Endothelial cell of umbilical vein (primary cell): ENCODE measurements around the gene RBM18. TPM values are rescaled to one million over a fixed set of nuclear protein-coding genes. Genes with fewer than 3 reads are reported as not detected.

ENCODE experiments used
- BruUV-seq: library from RNA; stranded (reverse); fragments of 400-500 nt; replicated peaks from 2 replicates; lab custom pipeline; 2021; lab: Mats Ljungman, UMichigan
- CTCF ChIA-PET: fragments of 300-600, 350-600 bp; sonication (Branson Sonifier 250); formaldehyde crosslinking; loops from one replicate; lab custom pipeline; 2021; ENCODE audit warnings: antibody characterized with exemption, inconsistent platforms; lab: Charles Lee
- POLR2A ChIA-PET: fragments of 300-600, 350-600 bp; sonication (Branson Sonifier 250); formaldehyde crosslinking; loops from one replicate; lab custom pipeline; 2021; ENCODE audit warnings: antibody characterized with exemption, inconsistent platforms; lab: Charles Lee
- DNase-seq: peaks from one replicate; pipeline ENCODE4 v3.0.0-alpha.2; 2011; ENCODE audit warnings: low read depth, low spot score
- FAIRE-seq: peaks from 2 replicates; lab custom pipeline; 2011; peaks lifted over from hg19 to GRCh38; lab: Jason Lieb, UNC
- H2AFZ ChIP-seq: 2 replicates; pipeline ENCODE4 v1.6.0; 2012; ENCODE audit warnings: low read depth, low read length, control low read depth, inconsistent platforms
- H3K27ac ChIP-seq: 2 replicates; pipeline ENCODE4 v1.5.1; 2011; ENCODE audit warnings: low read depth, mild to moderate bottlenecking, control low read depth, low read length, moderate library complexity; ENCODE audit not compliant: insufficient read depth
- H3K27me3 ChIP-seq, 2 experiments: 2 replicates each; pipeline versions ENCODE4 v1.6.0 to v1.6.1; 2011; ENCODE audit warnings: low read length in 2 of 2, mixed read lengths in 1 of 2; ENCODE audit not compliant: control insufficient read depth in 2 of 2, insufficient read depth in 2 of 2
- H3K36me3 ChIP-seq, 2 experiments: 2 replicates in 1 of 2; 3 replicates in 1 of 2; pipeline ENCODE4 v1.5.1; 2011; ENCODE audit warnings: low read length in 2 of 2, mild to moderate bottlenecking in 1 of 2, moderate library complexity in 1 of 2; ENCODE audit not compliant: control insufficient read depth in 2 of 2, insufficient read depth in 2 of 2; ENCODE audit errors: extremely low read depth in 1 of 2
- H3K4me1 ChIP-seq: 3 replicates; pipeline ENCODE4 v1.5.1; 2011; ENCODE audit warnings: mild to moderate bottlenecking, low read length; ENCODE audit not compliant: control insufficient read depth, insufficient read depth; ENCODE audit errors: extremely low read depth
- H3K4me2 ChIP-seq: 2 replicates; pipeline ENCODE4 v1.6.1; 2011; ENCODE audit warnings: low read length, control low read depth, mixed read lengths; ENCODE audit not compliant: insufficient read depth
- H3K4me3 ChIP-seq, 3 experiments: fragments of 200-600 bp in 1 of 3; sonication (generic), shearing (Covaris generic) in 1 of 3; replicated peaks in 1 of 3; 2 replicates each; pipeline ENCODE4 v1.5.1; 2011 to 2016; ENCODE audit warnings: control low read depth in 3 of 3, low read length in 3 of 3, mild to moderate bottlenecking in 2 of 3, inconsistent platforms in 1 of 3, low read depth in 1 of 3, moderate library complexity in 1 of 3; ENCODE audit not compliant: insufficient read depth in 1 of 3
- H3K79me2 ChIP-seq: 2 replicates; pipeline ENCODE4 v1.6.0; 2012; ENCODE audit warnings: low read length, inconsistent platforms; ENCODE audit not compliant: control insufficient read depth, insufficient read depth
- H3K9ac ChIP-seq: replicated peaks from 2 replicates; pipeline ENCODE3; 2011; ENCODE audit warnings: low read length, control low read depth; ENCODE audit not compliant: insufficient read depth; ENCODE audit errors: extremely low read depth
- H3K9me1 ChIP-seq: replicated peaks from 3 replicates; pipeline ENCODE4 v1.6.0; 2011; ENCODE audit warnings: mild to moderate bottlenecking, low read length; ENCODE audit not compliant: control insufficient read depth, insufficient read depth; ENCODE audit errors: extremely low read depth
- H3K9me3 ChIP-seq: replicated peaks from 2 replicates; pipeline ENCODE4 v1.5.1; 2012; ENCODE audit warnings: low read length, inconsistent platforms; ENCODE audit not compliant: control insufficient read depth, insufficient read depth
- H4K20me1 ChIP-seq: replicated peaks from 2 replicates; pipeline ENCODE3; 2011; ENCODE audit warnings: mild to moderate bottlenecking, low read length; ENCODE audit not compliant: control insufficient read depth, insufficient read depth; ENCODE audit errors: extremely low read depth
- EZH2 ChIP-seq: IDR thresholded peaks from 2 replicates; pipeline ENCODE4 v1.6.1; 2012; ENCODE audit warnings: borderline replicate concordance, low read depth, mild to moderate bottlenecking, moderate library complexity, low read length, inconsistent platforms; ENCODE audit not compliant: severe bottlenecking
- FOS ChIP-seq: IDR thresholded peaks from 2 replicates; pipeline ENCODE4 v1.6.1; 2011; ENCODE audit warnings: mild to moderate bottlenecking, low read length, moderate library complexity, borderline replicate concordance; ENCODE audit not compliant: insufficient read depth
- GATA2 ChIP-seq: IDR thresholded peaks from 2 replicates; pipeline ENCODE4 v1.7.0; 2011; ENCODE audit warnings: low read depth, mild to moderate bottlenecking, moderate library complexity, mixed read lengths, low read length; ENCODE audit not compliant: insufficient read length, insufficient read depth
- JUN ChIP-seq: IDR thresholded peaks from 2 replicates; pipeline ENCODE4 v1.6.1; 2011; ENCODE audit warnings: borderline replicate concordance, low read depth; ENCODE audit not compliant: insufficient read length, insufficient read depth
- MYC ChIP-seq: IDR thresholded peaks from one replicate; pipeline ENCODE4 v1.6.1; 2011; ENCODE audit warnings: mild to moderate bottlenecking, low read depth, low read length
- POLR2A ChIP-seq: IDR thresholded peaks from 2 replicates; pipeline ENCODE4 v1.6.1; 2012; ENCODE audit warnings: low read depth, mild to moderate bottlenecking, control low read depth, low read length
- POLR2AphosphoS5 ChIP-seq: IDR thresholded peaks from 2 replicates; pipeline ENCODE4 v1.6.1; 2012; ENCODE audit warnings: low read depth, mild to moderate bottlenecking, control low read depth, low read length, moderate library complexity; ENCODE audit not compliant: insufficient read depth
- dilution Hi-C: fragments of 300-500 bp; cut with MboI; formaldehyde crosslinking; loops from one replicate; pipeline ENCODE4 v1.15.0; 2019; ENCODE audit warnings: low sequenced_read_pairs; ENCODE audit not compliant: extremely low pct_ligation_motif_present
- intact Hi-C: fragments of 100-400 bp; cut with micrococcal nuclease; formaldehyde crosslinking; loops from one replicate; pipeline ENCODE4 v1.10.0; 2022
- polyA plus RNA-seq, 4 experiments: library from polyadenylated mRNA; depleted of rRNA in 3 of 4; stranded (reverse) in 3 of 4; unstranded in 1 of 4; fragments of >200 nt; gene quantifications; 2 replicates each; pipeline versions ENCODE4 v1.2.1 to v1.2.3, GENCODE V29; 2011 to 2012; ENCODE audit warnings: missing spikeins in 1 of 4
- total RNA-seq: library from RNA; stranded (reverse); gene quantifications from 2 replicates; pipeline ENCODE4 v1.2.3, GENCODE V29; 2021
- TF ChIP-seq, protein P1 (sequence below): IDR thresholded peaks from 2 replicates; pipeline ENCODE4 v1.6.1; 2011; ENCODE audit not compliant: insufficient read depth, insufficient read length
- TF ChIP-seq, protein P2 (sequence below), 2 donors: IDR thresholded peaks; 1 replicate in 1 of 2; 2 replicates in 1 of 2; pipeline ENCODE4 v1.5.1; 2011; ENCODE audit warnings: low read length in 2 of 2, mild to moderate bottlenecking in 2 of 2, moderate library complexity in 2 of 2, control low read depth in 1 of 2, inconsistent platforms in 1 of 2, low read depth in 1 of 2; ENCODE audit not compliant: insufficient read depth in 1 of 2; ENCODE audit errors: extremely low read depth in 1 of 2

Gene RBM18
- total and polyA plus RNA-seq, 2 donors (not counting 3 experiments of a cell fraction or from before 2014, with no cell fraction given) = 7.9 to 26.9 TPM

DNA sequence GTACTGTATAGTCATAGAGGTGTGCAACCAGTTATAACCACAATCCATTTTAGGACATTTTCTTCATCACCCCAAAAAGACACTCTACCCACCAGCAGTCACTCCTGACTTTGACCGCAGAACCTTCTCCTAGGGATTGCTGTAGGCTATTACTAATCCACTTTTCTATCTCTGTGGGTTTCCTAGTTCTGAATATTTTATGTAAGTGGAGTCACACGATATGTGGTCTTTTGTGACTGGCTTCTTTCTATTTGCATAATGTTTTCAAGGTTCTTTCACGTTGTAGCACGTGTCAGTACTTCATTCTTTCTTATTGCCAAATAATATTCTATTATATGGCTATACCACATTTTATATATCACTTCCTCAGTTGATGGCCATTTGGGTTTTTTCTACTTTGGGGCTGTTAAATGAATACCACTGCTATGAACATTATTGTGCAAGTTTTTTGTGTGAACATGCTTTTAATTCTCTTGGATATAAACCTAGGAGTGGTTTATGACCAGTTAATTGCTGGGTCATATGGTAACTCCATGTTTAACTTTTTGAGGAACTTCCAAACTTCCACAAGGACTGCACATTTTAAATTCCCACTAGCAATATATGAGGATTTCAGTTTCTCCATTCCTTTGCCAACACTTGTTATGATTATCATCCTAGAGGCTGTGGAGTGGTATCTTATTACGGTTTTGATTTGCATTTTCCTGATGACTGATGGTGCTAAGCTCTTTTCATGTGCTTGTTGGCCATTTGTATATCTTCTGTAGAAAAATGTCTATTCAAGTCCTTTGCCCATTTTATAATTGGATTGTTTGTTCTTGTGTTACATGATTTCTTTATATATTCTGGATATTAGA is 37.8 kb upstream of the RBM18 start:
- DNase-seq (no peak), FAIRE-seq (no peak)
- no peak overlapping the region for H3K9ac ChIP-seq
- H3K4me1 ChIP-seq = peaks cover 45% of the 10 kb centered on the region
- no peak overlapping the region for H3K4me3 ChIP-seq
- no TSS peak for BruUV-seq
- ChIA-PET POLR2A (interaction anchor here (1.7 kb wide), 1 partner anchor 38 kb away, joined by 7 read pairs; the partner anchor contains the start of genes MRRF and RBM18), CTCF (interaction anchor here (1.9 kb wide), 1 partner anchor 38 kb away, joined by 7 read pairs; the partner anchor contains the start of genes MRRF and RBM18)
- no peaks in the 10 kb centered on the region for H3K79me2 ChIP-seq
- TF ChIP-seq GATA2 = no peak
- no peak for TF ChIP-seq POLR2A
- TF ChIP-seq POLR2AphosphoS5 = no peak
- TF ChIP-seq FOS = no peak
- TF ChIP-seq, protein P1, sequence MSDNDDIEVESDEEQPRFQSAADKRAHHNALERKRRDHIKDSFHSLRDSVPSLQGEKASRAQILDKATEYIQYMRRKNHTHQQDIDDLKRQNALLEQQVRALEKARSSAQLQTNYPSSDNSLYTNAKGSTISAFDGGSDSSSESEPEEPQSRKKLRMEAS = no peak
- no peak for TF ChIP-seq MYC
- H3K9me1 ChIP-seq = no peaks in the 10 kb centered on the region
- intact Hi-C loops (no loop called here), dilution Hi-C loops (no loop called here)
- no peaks in the 10 kb centered on the region for H4K20me1 ChIP-seq
- H3K27ac ChIP-seq = no peak overlapping the region
- no peaks in the 10 kb centered on the region for H3K9me3 ChIP-seq
- no peak overlapping the region for H2AFZ ChIP-seq
- H3K27me3 ChIP-seq = no peaks in the 10 kb centered on the region
- no peak overlapping the region for H3K4me2 ChIP-seq
- peaks cover 0 to 3% of the 10 kb centered on the region in 2 experiments for H3K36me3 ChIP-seq

DNA sequence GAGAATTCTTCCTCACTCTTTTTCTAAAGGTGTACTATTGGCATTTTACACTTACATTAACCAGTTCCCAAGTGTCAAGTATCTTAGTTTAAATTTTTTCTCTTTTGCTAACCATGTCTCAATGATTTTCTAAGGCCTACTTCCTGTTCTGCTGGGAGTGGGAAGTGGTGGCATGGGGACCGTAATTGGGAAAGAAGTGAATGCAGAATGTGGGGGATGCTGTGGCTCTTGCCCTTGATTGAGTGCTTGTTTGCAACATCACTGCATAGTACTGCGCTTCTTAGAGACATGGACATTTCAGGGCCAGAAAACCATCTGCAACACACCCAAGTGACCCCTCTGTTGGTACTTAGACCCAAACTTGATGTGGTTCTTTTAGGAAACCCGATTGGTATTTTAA is 32.9 kb upstream of the RBM18 start:
- H3K9me1 ChIP-seq = no peaks in the 10 kb centered on the region
- no peak overlapping the region for H3K27ac ChIP-seq
- no peak overlapping the region for H3K4me3 ChIP-seq
- H3K27me3 ChIP-seq = no peaks in the 10 kb centered on the region
- H3K36me3 ChIP-seq = peaks cover 8 to 11% of the 10 kb centered on the region in 2 experiments
- dilution Hi-C loops = no loop called here
- intact Hi-C loops = no loop called here
- no peaks in the 10 kb centered on the region for H3K9me3 ChIP-seq
- CTCF ChIA-PET = no interaction called here
- H3K9ac ChIP-seq = no peak overlapping the region
- TF ChIP-seq FOS = no peak
- TF ChIP-seq POLR2A = no peak
- TF ChIP-seq, protein P2, sequence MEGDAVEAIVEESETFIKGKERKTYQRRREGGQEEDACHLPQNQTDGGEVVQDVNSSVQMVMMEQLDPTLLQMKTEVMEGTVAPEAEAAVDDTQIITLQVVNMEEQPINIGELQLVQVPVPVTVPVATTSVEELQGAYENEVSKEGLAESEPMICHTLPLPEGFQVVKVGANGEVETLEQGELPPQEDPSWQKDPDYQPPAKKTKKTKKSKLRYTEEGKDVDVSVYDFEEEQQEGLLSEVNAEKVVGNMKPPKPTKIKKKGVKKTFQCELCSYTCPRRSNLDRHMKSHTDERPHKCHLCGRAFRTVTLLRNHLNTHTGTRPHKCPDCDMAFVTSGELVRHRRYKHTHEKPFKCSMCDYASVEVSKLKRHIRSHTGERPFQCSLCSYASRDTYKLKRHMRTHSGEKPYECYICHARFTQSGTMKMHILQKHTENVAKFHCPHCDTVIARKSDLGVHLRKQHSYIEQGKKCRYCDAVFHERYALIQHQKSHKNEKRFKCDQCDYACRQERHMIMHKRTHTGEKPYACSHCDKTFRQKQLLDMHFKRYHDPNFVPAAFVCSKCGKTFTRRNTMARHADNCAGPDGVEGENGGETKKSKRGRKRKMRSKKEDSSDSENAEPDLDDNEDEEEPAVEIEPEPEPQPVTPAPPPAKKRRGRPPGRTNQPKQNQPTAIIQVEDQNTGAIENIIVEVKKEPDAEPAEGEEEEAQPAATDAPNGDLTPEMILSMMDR (IDR thresholded peaks at IDR 0.05; ENCODE audit: extremely low read depth in 1 of 2, insufficient read depth in 1 of 2, low read depth in 1 of 2, low read length in 2 of 2) = no peak
- no peak for TF ChIP-seq GATA2
- TF ChIP-seq EZH2 = no peak
- no peak for TF ChIP-seq POLR2AphosphoS5
- TF ChIP-seq JUN = no peak
- TF ChIP-seq MYC = no peak
- TF ChIP-seq, protein P1 = no peak
- H2AFZ ChIP-seq = no peak overlapping the region
- FAIRE-seq (no peak), DNase-seq (no peak)
- no peaks in the 10 kb centered on the region for H3K79me2 ChIP-seq
- BruUV-seq = no TSS peak
- no peak overlapping the region for H3K4me2 ChIP-seq
- H3K4me1 ChIP-seq = peaks cover 3% of the 10 kb centered on the region
- H4K20me1 ChIP-seq = no peaks in the 10 kb centered on the region
- POLR2A ChIA-PET = no interaction called here
